Measurements from ENCODE around the gene MINDY2. TPM values are rescaled to one million over a fixed set of nuclear protein-coding genes. Genes with fewer than 3 reads are reported as not detected.

Gene MINDY2
- total and polyA plus RNA-seq, 2 donors (not counting 1 experiment from before 2014, with no cell fraction given): 21.1 to 22.3 TPM

- H3K79me2 ChIP-seq (ENCODE audit: control insufficient read depth, insufficient read depth, low read length): no peaks in the 10 kb centered on the region
- no peaks in the 10 kb centered on the region for H3K27me3 ChIP-seq (ENCODE audit: control insufficient read depth, insufficient read depth, low read length)
- no peaks in the 10 kb centered on the region for H4K20me1 ChIP-seq (ENCODE audit: control insufficient read depth, extremely low read depth, insufficient read depth, low read length)
- no peak overlapping the region for H3K27ac ChIP-seq (ENCODE audit: insufficient read depth, low read length)
- TF ChIP-seq EZH2 (IDR thresholded peaks at IDR 0.05; ENCODE audit: low read length, missing control alignments) (no peak), CTCF (conservative IDR thresholded peaks at IDR 0.05 in 1 of 2, IDR thresholded peaks at IDR 0.05 in 1 of 2; ENCODE audit: low read depth in 1 of 2, low read length in 2 of 2) (no peak)
- H3K9me3 ChIP-seq (ENCODE audit: control insufficient read depth, insufficient read depth, low read depth, low read length): no peaks in the 10 kb centered on the region
- H3K9ac ChIP-seq (ENCODE audit: insufficient read depth, low read length): no peak overlapping the region
- H3K36me3 ChIP-seq (ENCODE audit: control insufficient read depth, insufficient read depth, low read length): no peaks in the 10 kb centered on the region
- H2AFZ ChIP-seq (ENCODE audit: low read length): no peak overlapping the region
- H3K4me1 ChIP-seq (ENCODE audit: control insufficient read depth, extremely low read depth, insufficient read depth, low read length): no peaks in the 10 kb centered on the region
- H3K4me2 ChIP-seq (ENCODE audit: extremely low read depth, insufficient read depth, low read length): no peak overlapping the region
- no peak overlapping the region for H3K4me3 ChIP-seq (replicated peaks in 1 of 4; ENCODE audit: control extremely low read depth in 1 of 4, insufficient read depth in 1 of 4, low read depth in 3 of 4, low read length in 4 of 4)
- no peak for DNase-seq (ENCODE audit: low read depth in 2 of 2)
Observed at GRCh38 chr15:58760385-58761009, 10.6 kb upstream of the MINDY2 start.

- no peak overlapping the region for H3K4me3 ChIP-seq (replicated peaks in 1 of 4; ENCODE audit: control extremely low read depth in 1 of 4, insufficient read depth in 1 of 4, low read depth in 3 of 4, low read length in 4 of 4)
- DNase-seq (ENCODE audit: low read depth in 2 of 2): no peak
- H2AFZ ChIP-seq (ENCODE audit: low read length): no peak overlapping the region
- H3K27ac ChIP-seq (ENCODE audit: insufficient read depth, low read length): no peak overlapping the region
- no peaks in the 10 kb centered on the region for H3K9me3 ChIP-seq (ENCODE audit: control insufficient read depth, insufficient read depth, low read depth, low read length)
- no peak overlapping the region for H3K4me2 ChIP-seq (ENCODE audit: extremely low read depth, insufficient read depth, low read length)
- no peaks in the 10 kb centered on the region for H3K27me3 ChIP-seq (ENCODE audit: control insufficient read depth, insufficient read depth, low read length)
- no peaks in the 10 kb centered on the region for H3K79me2 ChIP-seq (ENCODE audit: control insufficient read depth, insufficient read depth, low read length)
- no peaks in the 10 kb centered on the region for H4K20me1 ChIP-seq (ENCODE audit: control insufficient read depth, extremely low read depth, insufficient read depth, low read length)
- no peak overlapping the region for H3K9ac ChIP-seq (ENCODE audit: insufficient read depth, low read length)
- H3K4me1 ChIP-seq (ENCODE audit: control insufficient read depth, extremely low read depth, insufficient read depth, low read length): no peaks in the 10 kb centered on the region
- no peak for TF ChIP-seq CTCF (conservative IDR thresholded peaks at IDR 0.05 in 1 of 2, IDR thresholded peaks at IDR 0.05 in 1 of 2; ENCODE audit: low read depth in 1 of 2, low read length in 2 of 2)
- no peak for TF ChIP-seq EZH2 (IDR thresholded peaks at IDR 0.05; ENCODE audit: low read length, missing control alignments)
- H3K36me3 ChIP-seq (ENCODE audit: control insufficient read depth, insufficient read depth, low read length): no peaks in the 10 kb centered on the region
Observed at GRCh38 chr15:58761010-58761388, 10.1 kb upstream of the MINDY2 start.

DNA sequence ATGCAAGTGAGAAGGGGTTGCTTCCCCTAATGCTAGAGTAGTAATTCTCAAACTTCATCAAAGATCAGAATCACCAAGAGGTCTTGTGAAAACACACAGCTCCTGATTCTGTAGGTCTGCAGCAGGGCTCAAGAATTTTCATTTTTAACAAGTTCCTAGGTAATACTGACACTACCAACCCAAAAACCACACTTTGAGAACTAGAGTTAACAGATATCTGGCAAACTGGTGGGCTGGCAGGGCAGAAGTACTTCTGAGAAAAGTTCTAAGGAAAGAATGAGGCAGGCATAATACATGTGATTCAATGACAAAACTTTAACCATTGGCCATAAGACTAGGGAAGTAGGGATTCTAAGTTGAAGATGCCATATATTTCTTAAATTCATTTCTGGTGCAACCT lies 8.8 kb upstream of the MINDY2 start:
- Histone ChIP-seq H3K36me3 (ENCODE audit: control insufficient read depth, insufficient read depth, low read length) (no peaks in the 10 kb centered on the region), H3K79me2 (ENCODE audit: control insufficient read depth, insufficient read depth, low read length) (no peaks in the 10 kb centered on the region), H3K27ac (ENCODE audit: insufficient read depth, low read length) (no peak overlapping the region), H3K4me3 (replicated peaks in 1 of 4; ENCODE audit: control extremely low read depth in 1 of 4, insufficient read depth in 1 of 4, low read depth in 3 of 4, low read length in 4 of 4) (no peak overlapping the region), H3K27me3 (ENCODE audit: control insufficient read depth, insufficient read depth, low read length) (no peaks in the 10 kb centered on the region), H4K20me1 (ENCODE audit: control insufficient read depth, extremely low read depth, insufficient read depth, low read length) (no peaks in the 10 kb centered on the region), H3K4me1 (ENCODE audit: control insufficient read depth, extremely low read depth, insufficient read depth, low read length) (no peaks in the 10 kb centered on the region), H3K4me2 (ENCODE audit: extremely low read depth, insufficient read depth, low read length) (no peak overlapping the region), H3K9ac (ENCODE audit: insufficient read depth, low read length) (no peak overlapping the region), H2AFZ (ENCODE audit: low read length) (no peak overlapping the region), H3K9me3 (ENCODE audit: control insufficient read depth, insufficient read depth, low read depth, low read length) (no peaks in the 10 kb centered on the region)
- no peak for DNase-seq (ENCODE audit: low read depth in 2 of 2)
- no peak for TF ChIP-seq CTCF (conservative IDR thresholded peaks at IDR 0.05 in 1 of 2, IDR thresholded peaks at IDR 0.05 in 1 of 2; ENCODE audit: low read depth in 1 of 2, low read length in 2 of 2)
- TF ChIP-seq EZH2 (IDR thresholded peaks at IDR 0.05; ENCODE audit: low read length, missing control alignments): no peak

Data from fibroblast of lung (primary cell).